PC-3 (cell line): ENCODE results near the gene DAB1.

Experiments used
- EZH2 ChIP-seq: fragments of 300-600 bp; sonication (generic); IDR thresholded peaks from one replicate; pipeline ENCODE4 v1.6.1; 2017; ENCODE audit warnings: antibody characterized with exemption, mild to moderate bottlenecking, low read length; ENCODE audit not compliant: unreplicated experiment
- EZH2phosphoT487 ChIP-seq: fragments of 300-600 bp; sonication (generic); IDR thresholded peaks from 2 replicates; pipeline ENCODE4 v1.6.1; 2018; ENCODE audit warnings: mild to moderate bottlenecking, antibody characterized with exemption, low read length, borderline replicate concordance
- TF ChIP-seq, protein P1 (sequence below): fragments of 300-600 bp; sonication (generic); conservative IDR thresholded peaks from 2 replicates; pipeline ENCODE4 v1.5.1; 2017; ENCODE audit warnings: antibody characterized with exemption, low read depth, mild to moderate bottlenecking, low read length

- TF ChIP-seq EZH2 (no peak), EZH2phosphoT487 (no peak)
- TF ChIP-seq, protein P1, sequence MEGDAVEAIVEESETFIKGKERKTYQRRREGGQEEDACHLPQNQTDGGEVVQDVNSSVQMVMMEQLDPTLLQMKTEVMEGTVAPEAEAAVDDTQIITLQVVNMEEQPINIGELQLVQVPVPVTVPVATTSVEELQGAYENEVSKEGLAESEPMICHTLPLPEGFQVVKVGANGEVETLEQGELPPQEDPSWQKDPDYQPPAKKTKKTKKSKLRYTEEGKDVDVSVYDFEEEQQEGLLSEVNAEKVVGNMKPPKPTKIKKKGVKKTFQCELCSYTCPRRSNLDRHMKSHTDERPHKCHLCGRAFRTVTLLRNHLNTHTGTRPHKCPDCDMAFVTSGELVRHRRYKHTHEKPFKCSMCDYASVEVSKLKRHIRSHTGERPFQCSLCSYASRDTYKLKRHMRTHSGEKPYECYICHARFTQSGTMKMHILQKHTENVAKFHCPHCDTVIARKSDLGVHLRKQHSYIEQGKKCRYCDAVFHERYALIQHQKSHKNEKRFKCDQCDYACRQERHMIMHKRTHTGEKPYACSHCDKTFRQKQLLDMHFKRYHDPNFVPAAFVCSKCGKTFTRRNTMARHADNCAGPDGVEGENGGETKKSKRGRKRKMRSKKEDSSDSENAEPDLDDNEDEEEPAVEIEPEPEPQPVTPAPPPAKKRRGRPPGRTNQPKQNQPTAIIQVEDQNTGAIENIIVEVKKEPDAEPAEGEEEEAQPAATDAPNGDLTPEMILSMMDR = no peak
Observed at GRCh38 chr1:57061369-57061768, 362.5 kb downstream of the DAB1 start.
